ENCODE measurements around the gene MAPK1IP1L. TPM values are rescaled to one million over a fixed set of nuclear protein-coding genes. Genes with fewer than 3 reads are reported as not detected.

Gene MAPK1IP1L
- total and polyA plus RNA-seq, 2 of the 4 experiments (the other 2 are of a cell fraction): 44.8 to 168 TPM

DNA sequence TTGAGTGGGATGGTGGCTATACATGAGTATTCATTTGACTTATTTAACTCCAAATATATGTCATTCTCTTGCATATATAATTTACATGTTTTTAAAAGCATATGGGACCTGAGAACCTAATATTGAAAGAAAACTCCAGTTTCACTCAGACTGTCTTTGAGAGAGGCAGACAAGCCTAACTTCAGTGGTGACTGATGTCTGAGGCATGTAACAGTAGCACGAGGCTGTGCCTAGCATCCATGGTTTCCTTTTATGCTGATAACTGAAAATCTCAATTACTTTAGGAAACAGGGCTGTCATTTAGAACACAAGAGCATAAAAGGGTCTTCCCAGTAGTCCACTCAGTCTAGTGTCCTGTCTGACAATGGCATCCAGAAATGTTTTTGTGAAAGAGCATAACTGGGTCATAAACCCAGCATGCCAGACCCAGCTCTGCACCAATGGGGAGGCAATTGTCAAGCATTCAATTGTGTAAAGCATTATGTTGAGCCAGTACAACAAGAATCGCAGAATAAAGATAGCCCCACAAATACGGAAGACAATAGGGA is 24.3 kb downstream of the MAPK1IP1L start:
- Histone ChIP-seq H3K23ac (ENCODE audit: low read depth, low read length) (peak overlapping the region; percentile 26; the same call in 1 of the 2 replicates), H3K4me2 (ENCODE audit: low read depth, low read length) (peak overlapping the region; percentile 19; the same call in 1 of the 2 replicates), H3K14ac (replicated peaks; ENCODE audit: low read depth, low read length) (peak overlapping the region; percentile 59), H2AK5ac (ENCODE audit: low read depth, low read length) (0 out of 2 replicates have a peak overlapping the region, but pooled peaks have one; percentile 20), H3K4me3 (ENCODE audit: insufficient read depth, low read depth, low read length) (no peak overlapping the region), H2BK15ac (ENCODE audit: low read depth, low read length) (peak overlapping the region; percentile 30; the same call in 1 of the 3 replicates), H3K27me3 (ENCODE audit: control insufficient read depth, insufficient read depth, low read length) (no peaks in the 10 kb centered on the region), H2BK20ac (ENCODE audit: low read depth, low read length) (peak overlapping the region; percentile 30; the same call in 1 of the 2 replicates), H3K36me3 (ENCODE audit: control insufficient read depth, insufficient read depth, low read length) (no peaks in the 10 kb centered on the region), H3K9ac (ENCODE audit: low read depth, low read length) (no peak overlapping the region), H4K8ac (ENCODE audit: low read depth in 2 of 2, low read length in 2 of 2) (peak overlapping the region in 1 of 2 experiments; percentile 59; a peak in 1 of 4 replicates), H4K20me1 (ENCODE audit: insufficient read depth, low read length) (peaks cover 4% of the 10 kb centered on the region; the same call in 1 of the 2 replicates), H2AK9ac (replicated peaks; ENCODE audit: low read depth, low read length, poor library complexity) (peak overlapping the region; percentile 22), H3K79me1 (ENCODE audit: low read depth in 1 of 2, low read length in 2 of 2) (no peaks in the 10 kb centered on the region; a peak in 1 of 4 replicates), H3K9me3 (ENCODE audit: control insufficient read depth, insufficient read depth, low read length) (no peaks in the 10 kb centered on the region), H2BK120ac (ENCODE audit: low read depth, low read length) (peak overlapping the region; percentile 77), H4K5ac (ENCODE audit: low read depth, low read length) (no peak overlapping the region), H2AFZ (replicated peaks; ENCODE audit: low read length, poor library complexity) (peak overlapping the region; percentile 50), H3K4me1 (ENCODE audit: control insufficient read depth, insufficient read depth, low read length) (peaks cover 16% of the 10 kb centered on the region), H2BK5ac (ENCODE audit: low read depth, low read length, poor library complexity, severe bottlenecking) (peak overlapping the region; percentile 54), H3K18ac (ENCODE audit: low read depth, low read length) (peak overlapping the region; percentile 36; the same call in 1 of the 2 replicates), H3K27ac (ENCODE audit: insufficient read depth, low read length) (no peak overlapping the region), H3K56ac (ENCODE audit: extremely low read depth, insufficient read depth, low read length) (no peak overlapping the region), H3K4ac (ENCODE audit: low read depth, low read length) (peak overlapping the region; percentile 48; the same call in 1 of the 2 replicates), H3K9me1 (ENCODE audit: insufficient read depth, low read length) (peaks cover 16% of the 10 kb centered on the region), H4K91ac (ENCODE audit: insufficient read depth, low read depth, low read length) (no peak overlapping the region)
- TF ChIP-seq MAFK (IDR thresholded peaks at IDR 0.05; ENCODE audit: low read depth, low read length) (peak; percentile 30; the same call in 1 of the 2 replicates), RFX5 (IDR thresholded peaks at IDR 0.05; ENCODE audit: low read depth, low read length) (no peak)
- WGBS, 2 experiments (ENCODE audit: extremely low coverage in 2 of 2, insufficient read length in 1 of 2): 86% methylated on average over 2 of the region's 3 CpGs; no CpG with 5 or more reads in 1 of the 2 experiments
- dilution Hi-C loops (cut with HindIII; ENCODE audit: low sequenced_read_pairs, unreplicated experiment): no loop called here
- intact Hi-C loops (cut with micrococcal nuclease): no loop called here
- CTCF ChIA-PET: no interaction called here
- ATAC-seq (ENCODE audit: low read depth) (peak; percentile 53), DNase-seq (peak; percentile 70)
- BruUV-seq (replicated peaks): no TSS peak
- in situ Hi-C loops (cut with MboI; ENCODE audit: low sequenced_read_pairs): no loop called here
- POLR2A ChIA-PET (ENCODE audit: unreplicated experiment): no interaction called here

All from IMR-90 (cell line).